Lower leg skin (tissue), 3 donors: ENCODE results near the gene PARP14.

Source experiments
- CTCF ChIP-seq, 3 donors: fragments of 450-650 bp; IDR thresholded peaks; one replicate each; pipeline ENCODE4 v1.5.1; 2016; ENCODE audit warnings: antibody characterized with exemption in 3 of 3, mild to moderate bottlenecking in 3 of 3, moderate library complexity in 2 of 3
- POLR2A ChIP-seq, 2 donors: fragments of 450-650 bp; IDR thresholded peaks; one replicate each; pipeline ENCODE4 v1.6.1; 2016 to 2017; ENCODE audit warnings: antibody characterized with exemption in 2 of 2, mild to moderate bottlenecking in 1 of 2, moderate library complexity in 1 of 2

GRCh38 chr3:122676759-122677158 lies 3.9 kb upstream of the PARP14 start:
- no peak for TF ChIP-seq POLR2A (IDR thresholded peaks at IDR 0.05)
- TF ChIP-seq CTCF (IDR thresholded peaks at IDR 0.05): no peak
